ENCODE results near the gene SLAIN2.
"Not testable (repeated sequence)": the region's sequence is repeated elsewhere in the genome, so short reads cannot be mapped to it uniquely, and the experiment has no call there.

The SLAIN2 gene

GRCh38 chr4:48340965-48341775 is at the start of gene SLAIN2:
TSS of gene SLAIN2 (plus strand) at chr4:48341529. CDS start at chr4:48341740, 211 bp downstream.
- DNase-seq (ENCODE audit: low read depth), result peak; percentile 99

DNA sequence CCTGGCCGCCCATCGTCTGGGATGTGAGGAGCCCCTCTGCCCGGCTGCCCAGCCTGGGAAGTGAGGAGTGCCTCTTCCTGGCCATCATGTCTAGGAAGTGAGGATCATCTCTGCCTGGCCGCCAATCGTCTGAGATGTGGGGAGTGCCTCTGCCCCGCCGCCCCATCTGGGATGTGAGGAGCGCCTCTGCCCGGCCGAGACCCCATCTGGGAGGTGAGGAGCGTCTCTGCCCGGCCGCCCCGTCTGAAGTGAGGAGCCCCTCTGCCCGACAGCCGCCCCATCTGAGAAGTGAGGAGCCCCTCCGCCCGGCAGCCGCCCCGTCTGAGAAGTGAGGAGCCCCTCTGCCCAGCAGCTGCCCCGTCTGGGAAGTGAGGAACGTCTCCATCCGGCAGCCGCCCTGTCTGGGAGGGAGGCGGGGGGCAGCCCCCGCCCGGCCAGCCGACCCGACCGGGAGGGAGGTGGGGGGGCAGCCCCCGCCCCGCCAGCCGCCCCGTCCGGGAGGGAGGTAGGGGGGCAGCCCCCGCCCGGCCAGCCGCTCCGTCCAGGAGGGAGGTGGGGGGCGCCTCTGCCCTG is 49.0 kb upstream of the SLAIN2 start:
- not testable (repeated sequence) for H3K4me3 ChIP-seq (ENCODE audit: low read length); DNase-seq (ENCODE audit: low read depth)

More at GRCh38 chr4:48340965-48341775, at the start of gene SLAIN2:
- TF ChIP-seq, protein P1, sequence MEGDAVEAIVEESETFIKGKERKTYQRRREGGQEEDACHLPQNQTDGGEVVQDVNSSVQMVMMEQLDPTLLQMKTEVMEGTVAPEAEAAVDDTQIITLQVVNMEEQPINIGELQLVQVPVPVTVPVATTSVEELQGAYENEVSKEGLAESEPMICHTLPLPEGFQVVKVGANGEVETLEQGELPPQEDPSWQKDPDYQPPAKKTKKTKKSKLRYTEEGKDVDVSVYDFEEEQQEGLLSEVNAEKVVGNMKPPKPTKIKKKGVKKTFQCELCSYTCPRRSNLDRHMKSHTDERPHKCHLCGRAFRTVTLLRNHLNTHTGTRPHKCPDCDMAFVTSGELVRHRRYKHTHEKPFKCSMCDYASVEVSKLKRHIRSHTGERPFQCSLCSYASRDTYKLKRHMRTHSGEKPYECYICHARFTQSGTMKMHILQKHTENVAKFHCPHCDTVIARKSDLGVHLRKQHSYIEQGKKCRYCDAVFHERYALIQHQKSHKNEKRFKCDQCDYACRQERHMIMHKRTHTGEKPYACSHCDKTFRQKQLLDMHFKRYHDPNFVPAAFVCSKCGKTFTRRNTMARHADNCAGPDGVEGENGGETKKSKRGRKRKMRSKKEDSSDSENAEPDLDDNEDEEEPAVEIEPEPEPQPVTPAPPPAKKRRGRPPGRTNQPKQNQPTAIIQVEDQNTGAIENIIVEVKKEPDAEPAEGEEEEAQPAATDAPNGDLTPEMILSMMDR (IDR thresholded peaks at IDR 0.05; ENCODE audit: insufficient read depth, low read depth, low read length, missing control alignments), result peak; percentile 43
- peak within 1 kb of the TSS; percentile 97 for H3K4me3 ChIP-seq (ENCODE audit: low read length)

DNA sequence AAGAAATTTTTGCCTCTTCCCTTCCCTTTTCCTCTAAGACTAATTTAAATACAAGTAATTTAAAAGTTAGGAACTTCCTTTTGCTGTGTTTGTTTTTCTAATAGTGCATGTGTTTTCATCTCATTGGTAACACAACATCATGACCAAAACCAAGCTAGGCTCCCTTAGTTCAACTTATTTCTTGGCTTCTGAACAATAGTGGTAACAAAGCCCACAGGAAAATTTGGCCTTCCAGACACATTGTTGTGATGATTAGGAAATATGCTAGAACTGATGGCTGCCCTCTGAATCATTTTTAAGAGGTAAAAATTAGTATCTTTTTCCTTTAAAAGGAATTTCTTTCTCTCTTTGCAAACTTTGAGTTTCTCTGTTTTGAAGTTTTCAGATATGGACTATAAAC is 46.2 kb upstream of the SLAIN2 start:
- no peak for DNase-seq (ENCODE audit: low read depth)
- TF ChIP-seq, protein P1 (IDR thresholded peaks at IDR 0.05; ENCODE audit: insufficient read depth, low read depth, low read length, missing control alignments), result no peak
- no peak overlapping the region for H3K4me3 ChIP-seq (ENCODE audit: low read length)

- TF ChIP-seq, protein P1 (IDR thresholded peaks at IDR 0.05; ENCODE audit: insufficient read depth, low read depth, low read length, missing control alignments), result no peak
- DNase-seq (ENCODE audit: low read depth), result no peak
- no peak overlapping the region for H3K4me3 ChIP-seq (ENCODE audit: low read length)
Observed at GRCh38 chr4:48296365-48296764, 45.0 kb upstream of the SLAIN2 start.

DNA sequence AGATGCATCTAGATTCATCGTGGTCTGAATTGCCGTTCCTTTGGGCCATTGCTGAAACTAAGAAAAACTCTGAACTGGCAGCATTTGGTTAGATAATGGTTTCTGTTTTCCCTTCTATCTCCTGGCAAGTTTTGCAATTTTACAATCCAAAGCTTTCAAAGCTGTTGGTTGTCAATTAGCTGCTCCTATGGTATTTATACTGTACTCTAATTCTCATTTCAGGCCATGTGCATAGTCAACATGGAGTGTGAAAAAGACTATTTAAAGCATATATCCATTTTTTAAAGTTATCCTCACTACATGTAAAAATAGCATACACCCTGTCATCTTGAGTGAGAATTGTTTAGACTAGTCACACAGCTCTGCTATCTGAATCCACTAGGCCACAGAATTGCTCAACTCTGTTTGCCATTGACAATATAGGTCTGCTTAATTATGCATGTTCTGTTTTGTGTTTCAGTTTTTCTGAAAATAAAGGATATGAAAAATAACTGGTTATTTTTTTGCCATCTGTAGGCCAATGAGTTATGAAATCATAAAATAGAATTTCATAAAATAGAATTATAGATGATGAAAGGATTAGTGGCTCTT is 44.0 kb upstream of the SLAIN2 start:
- H3K4me3 ChIP-seq (ENCODE audit: low read length), result no peak overlapping the region
- peak; percentile 9 for DNase-seq (ENCODE audit: low read depth)
- TF ChIP-seq, protein P1 (IDR thresholded peaks at IDR 0.05; ENCODE audit: insufficient read depth, low read depth, low read length, missing control alignments), result no peak

DNA sequence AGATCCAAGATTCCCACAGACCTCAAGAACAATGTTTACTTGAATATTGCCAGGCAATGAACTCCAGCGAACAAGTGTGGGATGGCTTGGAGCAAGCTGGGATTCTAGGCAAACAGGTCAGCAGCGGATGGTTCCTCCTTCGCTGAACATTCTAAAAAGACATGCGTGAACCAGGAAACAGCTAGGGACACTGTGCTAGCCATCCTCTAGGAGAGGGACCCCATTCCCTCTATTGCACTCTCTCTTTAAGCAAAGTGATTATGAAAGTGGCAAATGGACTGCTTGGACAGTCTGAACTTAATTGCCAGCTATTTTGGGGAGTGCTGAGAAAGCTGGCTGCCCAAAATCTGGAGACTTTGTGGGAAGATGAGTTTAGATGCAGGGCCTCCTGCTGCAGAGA is 41.8 kb upstream of the SLAIN2 start:
- TF ChIP-seq, protein P1 (IDR thresholded peaks at IDR 0.05; ENCODE audit: insufficient read depth, low read depth, low read length, missing control alignments), result no peak
- no peak for DNase-seq (ENCODE audit: low read depth)
- no peak overlapping the region for H3K4me3 ChIP-seq (ENCODE audit: low read length)

DNA sequence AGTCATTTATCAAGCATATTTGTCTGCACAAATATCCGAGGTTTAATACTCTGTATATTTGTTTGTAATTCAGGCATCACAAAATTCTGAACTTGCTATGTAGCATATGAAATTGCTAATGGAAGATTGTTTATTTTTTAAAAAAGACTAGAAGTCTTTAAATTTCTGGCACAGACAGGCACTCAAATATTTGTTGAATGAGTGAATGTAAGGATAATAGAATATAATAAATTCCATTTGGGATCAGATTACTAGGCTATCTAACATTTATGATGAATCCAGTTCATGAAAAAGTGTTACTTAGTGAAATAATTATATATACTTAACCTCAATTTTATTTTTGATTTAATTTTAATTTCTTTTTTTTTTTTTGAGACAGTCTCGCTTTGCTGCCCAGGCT is 41.3 kb upstream of the SLAIN2 start:
- H3K4me3 ChIP-seq (ENCODE audit: low read length), result no peak overlapping the region
- DNase-seq (ENCODE audit: low read depth), result no peak
- TF ChIP-seq, protein P1 (IDR thresholded peaks at IDR 0.05; ENCODE audit: insufficient read depth, low read depth, low read length, missing control alignments), result no peak

All from epithelial cell of esophagus (primary cell).